ENCODE measurements around the gene SNAPC3.
"Not testable (repeated sequence)": the region's sequence is repeated elsewhere in the genome, so short reads cannot be mapped to it uniquely, and the experiment has no call there.

- TF ChIP-seq, protein P1, sequence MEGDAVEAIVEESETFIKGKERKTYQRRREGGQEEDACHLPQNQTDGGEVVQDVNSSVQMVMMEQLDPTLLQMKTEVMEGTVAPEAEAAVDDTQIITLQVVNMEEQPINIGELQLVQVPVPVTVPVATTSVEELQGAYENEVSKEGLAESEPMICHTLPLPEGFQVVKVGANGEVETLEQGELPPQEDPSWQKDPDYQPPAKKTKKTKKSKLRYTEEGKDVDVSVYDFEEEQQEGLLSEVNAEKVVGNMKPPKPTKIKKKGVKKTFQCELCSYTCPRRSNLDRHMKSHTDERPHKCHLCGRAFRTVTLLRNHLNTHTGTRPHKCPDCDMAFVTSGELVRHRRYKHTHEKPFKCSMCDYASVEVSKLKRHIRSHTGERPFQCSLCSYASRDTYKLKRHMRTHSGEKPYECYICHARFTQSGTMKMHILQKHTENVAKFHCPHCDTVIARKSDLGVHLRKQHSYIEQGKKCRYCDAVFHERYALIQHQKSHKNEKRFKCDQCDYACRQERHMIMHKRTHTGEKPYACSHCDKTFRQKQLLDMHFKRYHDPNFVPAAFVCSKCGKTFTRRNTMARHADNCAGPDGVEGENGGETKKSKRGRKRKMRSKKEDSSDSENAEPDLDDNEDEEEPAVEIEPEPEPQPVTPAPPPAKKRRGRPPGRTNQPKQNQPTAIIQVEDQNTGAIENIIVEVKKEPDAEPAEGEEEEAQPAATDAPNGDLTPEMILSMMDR (IDR thresholded peaks at IDR 0.05) = not testable (repeated sequence)
- TF ChIP-seq POLR2A (IDR thresholded peaks at IDR 0.05) = not testable (repeated sequence)
Observed at GRCh38 chr9:15442264-15442663, 19.6 kb downstream of the SNAPC3 start.

Measured in heart left ventricle (tissue), 13 donors.